ENCODE results near the gene ADGRL3.
"Not testable (repeated sequence)": the region's sequence is repeated elsewhere in the genome, so short reads cannot be mapped to it uniquely, and the experiment has no call there.

- TF ChIP-seq CTCF, POLR2A (IDR thresholded peaks at IDR 0.05): not testable (repeated sequence)
Observed at GRCh38 chr4:61509721-61510241, 309.7 kb downstream of the ADGRL3 start.
